Activated CD8-positive, alpha-beta memory T cell treated with anti-CD3 and anti-CD28 coated beads, Interleukin-2, amount 10 ng/mL, durations not matched to agents 7 days and 5 days (primary cell): ENCODE measurements around the gene EIF4E1B. TPM values are rescaled to one million over a fixed set of nuclear protein-coding genes. Genes with fewer than 3 reads are reported as not detected.

Experiments
- ATAC-seq: fragments of 150-1000 bp; cut with Tn5 transposase; one replicate; pipeline ENCODE4 v1.10.0; 2021; ENCODE audit warnings: moderate library complexity
- CTCF ChIA-PET: fragments of 350-600 bp; sonication (Branson Sonifier 250); formaldehyde crosslinking; loops from one replicate; lab custom pipeline; 2021; ENCODE audit warnings: antibody characterized with exemption; lab: Charles Lee
- DNase-seq: peaks from one replicate; pipeline ENCODE4 v3.0.0-alpha.2; 2020
- H3K27ac Mint-ChIP-seq: one replicate; pipeline ENCODE4 v1.8.0; 2021; ENCODE audit warnings: mild to moderate bottlenecking, mixed read lengths
- H3K27me3 Mint-ChIP-seq: one replicate; pipeline ENCODE4 v1.8.0; 2021; ENCODE audit warnings: mixed read lengths
- H3K36me3 Mint-ChIP-seq: one replicate; pipeline ENCODE4 v1.8.0; 2021; ENCODE audit warnings: mild to moderate bottlenecking, mixed read lengths
- H3K4me1 Mint-ChIP-seq: one replicate; pipeline ENCODE4 v1.8.0; 2021; ENCODE audit warnings: mixed read lengths
- H3K4me3 Mint-ChIP-seq: one replicate; pipeline ENCODE4 v1.8.0; 2021; ENCODE audit warnings: mild to moderate bottlenecking, moderate library complexity, mixed read lengths
- H3K9me3 Mint-ChIP-seq: one replicate; pipeline ENCODE4 v1.8.0; 2022; ENCODE audit warnings: low read depth, mixed read lengths
- total RNA-seq, 2 experiments: library from RNA; stranded (reverse); gene quantifications; one replicate each; pipeline ENCODE4 v1.2.3, GENCODE V29; 2021

Gene EIF4E1B
- total RNA-seq, 2 experiments from 2014 or later = not detected

DNA sequence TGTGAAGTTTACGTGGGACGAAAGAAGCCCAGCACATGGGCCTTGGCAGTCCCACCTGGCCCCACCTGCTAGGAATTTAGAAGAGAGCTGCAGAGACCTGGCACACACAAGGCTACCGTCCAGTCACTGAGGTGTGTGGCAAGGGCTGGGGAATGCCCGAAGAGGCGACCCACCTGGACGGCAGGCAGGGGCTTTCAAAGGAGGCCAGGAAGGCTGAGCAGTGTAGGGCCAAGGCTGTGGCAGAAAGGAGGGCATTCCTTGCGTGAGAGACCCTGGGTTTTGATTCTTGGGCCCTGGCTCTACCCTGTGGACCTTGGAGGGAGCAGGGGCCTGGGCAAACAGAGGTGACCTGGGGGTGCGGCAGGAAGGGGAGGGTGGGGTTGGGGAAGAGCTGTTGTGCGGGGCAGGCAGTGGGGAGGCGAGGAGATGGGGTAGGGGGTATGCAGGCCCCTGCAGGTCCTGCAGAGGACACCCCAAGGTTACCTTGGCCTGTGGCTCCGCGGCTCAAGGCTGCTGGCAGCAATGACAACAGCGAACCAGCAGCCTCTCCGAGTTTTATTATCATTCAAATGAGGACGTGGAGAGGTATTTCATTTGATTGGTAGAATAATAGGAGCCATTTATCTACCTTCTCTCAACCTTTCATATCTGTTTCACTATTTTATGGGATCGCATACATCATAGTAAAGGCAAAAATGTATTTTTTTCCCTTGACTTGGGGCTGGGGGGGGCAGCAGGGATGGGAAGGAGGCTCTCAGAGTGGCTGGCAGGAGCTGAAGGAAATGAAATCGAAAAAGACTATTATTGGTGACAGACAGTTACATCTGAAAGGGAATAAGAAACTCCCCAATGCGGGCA is 41.6 kb downstream of the EIF4E1B start:
- CTCF ChIA-PET = interaction anchor here (2.2 kb wide), 1 partner anchor 11 kb away, joined by 11 read pairs; no protein-coding TSS in a partner anchor
- no peaks in the 10 kb centered on the region for H3K4me1 Mint-ChIP-seq
- DNase-seq (no peak), ATAC-seq (no peak)
- no peak overlapping the region for H3K4me3 Mint-ChIP-seq
- no peaks in the 10 kb centered on the region for H3K36me3 Mint-ChIP-seq
- no peak overlapping the region for H3K27ac Mint-ChIP-seq
- H3K9me3 Mint-ChIP-seq = no peaks in the 10 kb centered on the region
- H3K27me3 Mint-ChIP-seq = peaks cover 21% of the 10 kb centered on the region

DNA sequence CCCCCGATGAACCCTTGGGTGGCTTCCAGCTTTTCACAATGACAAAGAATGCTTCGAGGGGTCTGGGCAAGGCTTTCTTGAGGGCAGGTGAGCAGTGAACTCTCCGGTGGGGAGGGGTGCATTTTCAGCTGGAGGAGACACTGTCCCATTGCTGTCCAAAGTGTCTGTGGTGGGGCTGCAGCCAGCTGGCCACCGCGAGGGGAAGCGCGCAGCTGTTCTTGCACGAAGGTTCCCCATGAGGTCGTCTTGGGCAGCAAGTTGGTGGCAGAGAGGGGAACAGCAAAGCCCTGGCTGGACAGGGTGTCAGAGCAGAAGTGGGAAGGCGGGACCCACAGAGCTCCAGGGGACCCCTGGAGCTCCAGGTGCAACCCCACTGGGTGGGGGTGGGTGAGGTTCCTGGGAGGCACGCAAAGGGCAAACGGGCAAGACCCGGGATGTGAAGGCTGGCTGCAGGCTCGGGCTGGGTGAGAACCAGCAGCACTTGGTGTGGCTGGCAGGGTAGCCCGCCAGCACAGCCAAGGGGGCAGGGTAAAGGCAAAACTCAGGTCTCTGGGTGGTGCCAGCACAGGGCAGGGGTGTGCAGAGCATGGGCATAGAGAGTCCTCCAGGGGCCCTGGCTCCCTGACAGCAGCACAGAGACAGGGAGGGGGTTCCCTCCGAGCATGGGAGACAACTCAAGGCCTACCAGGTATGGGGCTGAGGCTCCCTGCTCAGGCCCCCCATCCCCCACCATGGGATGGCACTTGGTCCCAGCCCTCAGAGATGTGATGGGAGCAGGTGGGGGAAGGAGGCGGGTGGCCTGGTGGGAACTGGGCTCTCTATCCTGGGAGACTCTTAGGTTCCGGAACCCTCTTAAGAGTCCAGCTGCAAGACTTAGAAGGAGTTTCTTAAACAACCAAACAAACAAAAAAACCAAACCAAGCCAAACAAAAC is 43.4 kb downstream of the EIF4E1B start:
- CTCF ChIA-PET = interaction anchor here (1.3 to 2.2 kb wide), 3 partner anchors 13 to 412 kb away, joined by 3 to 11 read pairs (median 7); no protein-coding TSS in a partner anchor
- H3K36me3 Mint-ChIP-seq = no peaks in the 10 kb centered on the region
- no peak overlapping the region for H3K27ac Mint-ChIP-seq
- H3K4me3 Mint-ChIP-seq = no peak overlapping the region
- H3K4me1 Mint-ChIP-seq = no peaks in the 10 kb centered on the region
- ATAC-seq (no peak), DNase-seq (no peak)
- H3K9me3 Mint-ChIP-seq = no peaks in the 10 kb centered on the region
- peaks cover 27% of the 10 kb centered on the region for H3K27me3 Mint-ChIP-seq

DNA sequence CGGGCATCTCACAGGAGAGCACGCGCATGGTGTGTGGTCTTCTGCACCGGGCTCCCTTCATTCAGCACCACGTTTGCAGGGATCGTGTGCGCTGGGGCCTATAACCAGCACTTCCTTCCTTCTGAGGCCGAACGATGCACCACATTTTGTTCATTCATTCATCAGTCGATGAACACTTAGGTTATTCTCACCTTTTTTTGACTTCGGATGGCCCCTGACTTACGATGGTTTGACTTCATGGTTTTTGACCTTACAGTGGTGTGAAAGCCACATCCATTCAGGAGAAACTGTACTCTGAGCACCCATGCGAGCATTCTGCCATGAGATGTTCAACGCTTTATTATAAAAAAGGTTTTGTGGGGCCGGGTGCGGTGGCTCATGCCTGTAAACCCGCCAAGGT is 44.3 kb downstream of the EIF4E1B start:
- H3K9me3 Mint-ChIP-seq = no peaks in the 10 kb centered on the region
- no peak for DNase-seq
- CTCF ChIA-PET = interaction anchor here (1.3 kb wide), 1 partner anchor 14 kb away, joined by 7 read pairs; no protein-coding TSS in a partner anchor
- no peak overlapping the region for H3K27ac Mint-ChIP-seq
- no peak overlapping the region for H3K4me3 Mint-ChIP-seq
- no peak for ATAC-seq
- H3K27me3 Mint-ChIP-seq = peaks cover 30% of the 10 kb centered on the region
- H3K36me3 Mint-ChIP-seq = no peaks in the 10 kb centered on the region
- no peaks in the 10 kb centered on the region for H3K4me1 Mint-ChIP-seq

DNA sequence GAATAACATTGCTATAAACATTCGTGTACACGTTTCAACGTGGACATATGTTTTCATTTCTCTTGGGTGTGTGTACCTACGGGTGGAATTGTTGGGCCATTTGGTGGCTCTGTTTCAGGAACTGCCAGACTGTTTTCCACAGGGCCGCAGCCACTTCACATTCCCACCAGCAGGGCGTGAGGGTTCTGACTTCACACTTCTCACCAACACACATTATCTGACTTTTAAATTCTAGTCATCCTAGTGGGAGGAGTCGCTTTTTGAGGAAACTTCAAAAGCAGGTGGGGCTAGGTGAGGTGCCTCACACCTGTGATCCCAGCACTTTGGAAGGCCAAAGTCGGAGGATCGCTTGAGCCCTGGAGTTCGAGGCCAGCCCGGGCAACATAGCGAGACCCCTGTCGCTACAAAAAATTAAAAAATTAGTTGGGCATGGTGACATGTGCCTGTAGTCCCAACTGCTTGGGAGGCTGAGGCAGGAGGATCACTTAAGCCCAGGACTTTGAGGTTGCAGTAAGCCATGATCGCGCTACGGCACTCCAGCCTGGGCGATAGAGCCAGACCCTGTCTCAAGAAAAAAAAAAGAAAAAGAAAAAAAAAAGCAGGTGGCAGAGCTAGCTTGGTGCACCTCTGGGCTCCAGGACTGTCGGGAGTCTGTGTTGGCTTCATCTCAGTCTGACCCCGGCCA is 45.3 kb downstream of the EIF4E1B start:
- H3K36me3 Mint-ChIP-seq = no peaks in the 10 kb centered on the region
- CTCF ChIA-PET = interaction anchor here (1.3 kb wide), 1 partner anchor 15 kb away, joined by 7 read pairs; no protein-coding TSS in a partner anchor

DNA sequence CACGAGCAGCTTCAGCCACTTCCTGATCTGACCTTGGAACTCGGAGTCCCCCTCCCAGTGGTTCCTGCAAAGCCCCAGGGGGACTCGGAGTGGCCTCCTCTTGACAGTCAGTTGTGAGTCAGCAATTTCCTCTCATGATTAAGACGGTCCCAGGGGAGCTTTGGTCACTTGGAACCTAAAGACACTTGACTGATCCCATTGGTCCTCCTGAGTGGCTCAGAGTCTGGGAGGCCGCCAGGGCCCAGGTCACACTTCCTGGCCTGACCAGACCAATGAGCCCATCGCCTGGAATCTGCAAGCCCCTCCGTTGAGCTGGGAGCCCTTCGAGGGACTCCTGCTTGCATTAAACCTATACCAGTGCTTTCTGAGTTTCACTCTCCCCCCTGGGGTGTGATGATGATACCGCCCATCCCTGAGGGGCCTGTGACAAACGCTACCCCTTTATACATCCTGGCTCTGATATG is 45.9 kb downstream of the EIF4E1B start:
- Mint-ChIP-seq H3K27me3 (peaks cover 34% of the 10 kb centered on the region), H3K9me3 (no peaks in the 10 kb centered on the region), H3K4me1 (no peaks in the 10 kb centered on the region), H3K4me3 (no peak overlapping the region), H3K27ac (no peak overlapping the region), H3K36me3 (no peaks in the 10 kb centered on the region)
- DNase-seq = no peak
- ATAC-seq = no peak
- CTCF ChIA-PET = interaction anchor here (1.3 kb wide), 1 partner anchor 16 kb away, joined by 10 read pairs; no protein-coding TSS in a partner anchor

More for the DNA sequence above, 45.3 kb downstream of the EIF4E1B start:
- Mint-ChIP-seq H3K27me3 (peaks cover 35% of the 10 kb centered on the region), H3K4me1 (no peaks in the 10 kb centered on the region), H3K27ac (no peak overlapping the region), H3K9me3 (no peaks in the 10 kb centered on the region), H3K4me3 (no peak overlapping the region)
- ATAC-seq (no peak), DNase-seq (no peak)

DNA sequence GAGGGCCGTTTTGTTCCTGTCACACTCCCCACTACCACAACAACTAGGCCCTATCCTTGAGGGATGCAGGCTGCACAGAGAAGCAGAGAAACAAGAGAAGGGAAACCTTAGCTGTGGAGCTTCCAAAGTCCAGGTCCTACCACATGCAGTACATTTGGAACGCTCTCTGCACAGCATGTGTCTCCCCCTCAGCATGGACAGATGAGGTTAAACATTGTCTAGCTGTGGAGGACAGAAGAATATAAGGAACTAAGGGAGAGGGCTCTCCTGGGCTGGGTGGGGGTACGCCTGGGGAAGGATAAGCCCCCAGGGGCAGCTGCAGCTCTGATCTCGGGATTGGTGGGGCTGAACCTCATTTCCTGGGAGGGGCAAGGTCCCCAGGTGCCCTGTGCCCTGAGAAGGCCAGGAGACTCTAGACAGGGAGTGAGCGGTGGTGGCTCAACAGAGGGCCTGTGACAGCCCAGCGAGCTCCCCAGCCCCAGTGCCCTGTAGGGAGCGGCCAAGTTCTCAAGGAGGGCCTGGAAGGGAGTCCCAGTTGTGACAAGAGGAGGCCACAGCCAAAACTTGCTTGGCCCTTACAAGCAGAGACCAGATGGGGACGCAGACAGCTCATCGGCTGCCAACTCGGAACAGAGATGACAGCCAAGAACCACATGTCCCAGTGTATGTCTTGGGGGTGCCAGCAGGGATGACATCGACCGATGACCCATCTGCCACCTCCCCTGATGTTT is 46.9 kb downstream of the EIF4E1B start:
- no peak overlapping the region for H3K4me3 Mint-ChIP-seq
- DNase-seq (no peak), ATAC-seq (no peak)
- H3K27me3 Mint-ChIP-seq = peaks cover 39% of the 10 kb centered on the region
- H3K9me3 Mint-ChIP-seq = no peaks in the 10 kb centered on the region
- CTCF ChIA-PET = interaction anchor here (1.3 kb wide), 1 partner anchor 17 kb away, joined by 10 read pairs; no protein-coding TSS in a partner anchor
- H3K4me1 Mint-ChIP-seq = no peaks in the 10 kb centered on the region
- no peak overlapping the region for H3K27ac Mint-ChIP-seq
- no peaks in the 10 kb centered on the region for H3K36me3 Mint-ChIP-seq

DNA sequence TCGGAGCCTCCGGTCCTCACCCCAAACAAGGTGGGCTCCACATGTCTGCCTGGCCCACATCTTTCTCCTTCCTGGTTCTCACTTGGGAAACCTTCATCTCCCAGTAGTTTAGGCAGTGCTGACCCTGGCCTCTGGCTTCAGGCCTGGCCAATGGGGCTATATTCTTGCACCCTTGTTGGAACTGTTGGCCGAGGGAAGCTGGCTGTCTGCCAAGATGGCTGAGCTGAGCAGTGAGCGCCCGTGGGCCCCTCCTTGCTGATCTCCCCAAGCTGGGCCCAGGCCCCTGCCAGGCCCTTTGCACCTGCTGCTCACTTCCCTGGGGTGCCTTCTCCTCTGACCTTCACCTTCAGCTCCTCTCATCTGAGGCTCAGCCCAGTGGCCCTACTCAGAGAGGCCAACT is 48.1 kb downstream of the EIF4E1B start:
- H3K4me1 Mint-ChIP-seq = no peaks in the 10 kb centered on the region
- ATAC-seq (no peak), DNase-seq (no peak)
- H3K9me3 Mint-ChIP-seq = no peaks in the 10 kb centered on the region
- no peak overlapping the region for H3K4me3 Mint-ChIP-seq
- H3K27me3 Mint-ChIP-seq = peaks cover 43% of the 10 kb centered on the region
- no peak overlapping the region for H3K27ac Mint-ChIP-seq
- CTCF ChIA-PET = no interaction called here
- H3K36me3 Mint-ChIP-seq = no peaks in the 10 kb centered on the region

DNA sequence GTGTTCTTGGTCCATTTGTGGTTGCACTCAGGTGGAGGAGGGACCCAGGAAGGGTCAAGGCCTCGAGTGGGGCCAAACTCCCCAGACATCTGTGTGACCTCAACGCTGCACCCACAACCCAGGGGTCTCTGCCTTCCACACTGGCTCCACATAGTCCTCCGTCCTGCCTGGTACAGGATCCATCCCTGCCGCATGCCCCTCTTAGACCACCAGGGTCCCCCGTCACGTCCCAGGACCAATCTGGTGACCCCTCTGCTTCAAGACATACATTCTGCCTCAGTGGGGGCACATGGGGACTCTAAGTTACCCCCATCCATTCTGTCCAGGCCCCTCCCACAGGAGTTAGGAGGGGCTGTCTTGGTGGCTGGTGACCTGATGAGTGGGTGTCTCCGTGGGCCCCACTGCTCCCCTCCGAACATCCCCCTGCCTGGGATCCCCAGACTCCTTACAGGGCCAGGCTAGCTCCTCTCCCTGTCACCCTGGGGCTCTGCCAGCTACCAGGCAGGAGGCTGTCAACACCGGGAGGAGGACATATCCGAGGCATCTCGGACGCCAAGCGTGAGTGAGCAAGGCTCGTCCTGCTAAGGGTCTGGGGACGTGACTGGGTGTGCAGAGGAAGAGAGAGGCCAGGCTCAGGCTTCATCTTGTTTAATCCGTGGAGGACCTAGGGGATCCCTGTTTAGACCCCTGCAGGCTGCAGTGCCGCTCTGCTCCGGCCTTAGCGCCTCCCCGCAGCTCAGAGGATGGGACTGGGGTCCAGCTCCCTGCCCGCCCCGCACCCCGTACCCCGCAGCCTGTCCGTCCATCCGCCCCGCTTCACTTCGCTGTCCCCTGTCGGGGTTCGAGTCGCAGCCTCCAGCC is 49.1 kb downstream of the EIF4E1B start:
- Mint-ChIP-seq H3K4me3 (no peak overlapping the region), H3K4me1 (no peaks in the 10 kb centered on the region), H3K9me3 (no peaks in the 10 kb centered on the region), H3K36me3 (no peaks in the 10 kb centered on the region), H3K27me3 (peaks cover 49% of the 10 kb centered on the region), H3K27ac (no peak overlapping the region)
- DNase-seq = no peak
- no peak for ATAC-seq
- CTCF ChIA-PET = no interaction called here

DNA sequence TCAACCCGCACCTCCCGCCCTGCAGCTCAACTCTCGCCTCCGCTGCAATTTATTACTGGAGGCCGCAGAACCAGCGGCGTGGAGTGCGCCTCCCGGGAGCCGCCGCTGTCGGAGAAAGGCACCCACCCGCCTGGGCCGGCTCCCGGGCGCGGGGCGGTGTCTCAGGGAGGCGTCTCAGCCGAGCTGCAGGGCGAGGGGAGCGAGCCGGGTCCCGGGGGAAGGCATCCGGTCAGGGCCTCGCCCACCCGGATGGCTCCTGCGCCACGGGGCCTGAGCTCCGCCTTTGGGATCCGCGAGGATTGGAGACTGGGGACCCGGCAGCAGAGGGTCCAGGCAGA is 49.7 kb downstream of the EIF4E1B start:
- H3K4me3 Mint-ChIP-seq = no peak overlapping the region
- no peak for DNase-seq
- H3K9me3 Mint-ChIP-seq = peaks cover 3% of the 10 kb centered on the region
- CTCF ChIA-PET = no interaction called here
- no peak for ATAC-seq
- H3K27ac Mint-ChIP-seq = no peak overlapping the region
- H3K27me3 Mint-ChIP-seq = peaks cover 53% of the 10 kb centered on the region
- no peaks in the 10 kb centered on the region for H3K36me3 Mint-ChIP-seq
- H3K4me1 Mint-ChIP-seq = no peaks in the 10 kb centered on the region

DNA sequence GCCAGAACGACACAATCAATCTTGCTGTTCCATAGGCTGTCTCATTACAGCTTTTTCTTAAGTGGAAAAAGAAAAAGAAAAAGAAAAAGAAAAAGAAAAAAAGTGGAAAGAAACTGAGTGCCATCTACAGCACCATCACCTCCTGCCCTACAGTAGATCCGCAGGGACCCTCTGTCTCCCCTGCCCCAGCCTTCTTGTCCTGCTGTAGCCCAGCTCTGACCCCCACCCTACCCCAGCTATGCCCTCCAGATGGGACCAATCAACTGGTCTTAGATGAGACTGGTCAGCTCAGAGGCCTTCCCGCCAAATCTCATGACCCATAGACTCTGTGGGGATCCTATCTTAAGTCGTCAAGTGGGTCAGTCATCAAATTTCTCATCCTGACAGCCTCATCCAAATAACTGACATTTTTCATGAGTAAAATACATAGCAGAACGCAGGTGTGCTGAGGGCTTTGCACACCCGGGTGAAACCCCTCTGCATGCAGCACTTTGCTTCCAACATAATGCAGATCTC is 51.6 kb downstream of the EIF4E1B start:
- no peaks in the 10 kb centered on the region for H3K4me1 Mint-ChIP-seq
- ATAC-seq (no peak), DNase-seq (no peak)
- no peak overlapping the region for H3K27ac Mint-ChIP-seq
- H3K36me3 Mint-ChIP-seq = no peaks in the 10 kb centered on the region
- peaks cover 60% of the 10 kb centered on the region for H3K27me3 Mint-ChIP-seq
- CTCF ChIA-PET = interaction anchor here (2.0 kb wide), 1 partner anchor 21 kb away, joined by 9 read pairs; no protein-coding TSS in a partner anchor
- H3K9me3 Mint-ChIP-seq = peaks cover 3% of the 10 kb centered on the region
- no peak overlapping the region for H3K4me3 Mint-ChIP-seq

DNA sequence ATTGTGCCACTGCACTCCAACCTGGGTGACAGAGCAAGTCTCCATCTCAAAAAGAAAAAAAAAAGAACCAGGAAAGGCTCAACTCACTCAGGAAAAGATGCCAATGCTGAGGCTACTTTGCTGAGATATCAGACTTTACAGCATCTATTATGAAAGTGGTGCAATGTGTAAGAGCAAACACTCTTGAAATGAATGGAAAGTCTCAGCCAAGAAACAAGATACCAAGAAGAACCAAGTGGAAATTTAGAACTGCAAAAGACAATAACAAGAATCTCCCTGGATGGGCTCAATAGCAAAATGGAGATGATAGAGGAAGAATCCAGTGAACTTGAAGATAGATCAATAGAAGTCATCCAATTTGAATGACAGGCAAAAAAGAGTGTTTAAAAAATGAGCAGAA is 54.5 kb downstream of the EIF4E1B start:
- Mint-ChIP-seq H3K4me3 (no peak overlapping the region), H3K36me3 (no peaks in the 10 kb centered on the region)

More for the DNA sequence above, 54.5 kb downstream of the EIF4E1B start:
- H3K4me1 Mint-ChIP-seq = no peaks in the 10 kb centered on the region
- peaks cover 46% of the 10 kb centered on the region for H3K27me3 Mint-ChIP-seq
- DNase-seq (no peak), ATAC-seq (no peak)
- CTCF ChIA-PET = no interaction called here
- H3K27ac Mint-ChIP-seq = no peak overlapping the region
- H3K9me3 Mint-ChIP-seq = peaks cover 3% of the 10 kb centered on the region
